ENCODE measurements around the gene TTC39C.

The TTC39C gene

GRCh38 chr18:23977103-23977502, 37.5 kb upstream of the TTC39C start:
- no peak for ATAC-seq (ENCODE audit: insufficient read depth, low read depth)
- no peaks in the 10 kb centered on the region for H4K20me1 ChIP-seq (ENCODE audit: insufficient read depth, low read length)

GRCh38 chr18:23977719-23978483, 36.7 kb upstream of the TTC39C start:
- no peaks in the 10 kb centered on the region for H3K27me3 ChIP-seq (ENCODE audit: insufficient read depth, low read length, poor library complexity)
- ATAC-seq (ENCODE audit: insufficient read depth, low read depth) (peak; percentile 78), DNase-seq (peak; percentile 55)
- H3K36me3 ChIP-seq (ENCODE audit: insufficient read depth, low read length), result no peaks in the 10 kb centered on the region
- no peak overlapping the region for H3K9ac ChIP-seq (ENCODE audit: low read depth, low read length)
- H2AFZ ChIP-seq (ENCODE audit: low read depth, low read length), result no peak overlapping the region
- H3K79me2 ChIP-seq (ENCODE audit: insufficient read depth, low read length), result no peaks in the 10 kb centered on the region
- TF ChIP-seq EZH2 (IDR thresholded peaks at IDR 0.05; ENCODE audit: borderline replicate concordance, low read depth, low read length, severe bottlenecking), result no peak
- TF ChIP-seq CTCF (IDR thresholded peaks at IDR 0.05; ENCODE audit: borderline replicate concordance, extremely low read depth, low read length, poor library complexity, severe bottlenecking), result no peak
- H3K4me2 ChIP-seq (ENCODE audit: insufficient read depth, low read length), result no peak overlapping the region
- H3K9me3 ChIP-seq (ENCODE audit: insufficient read depth, low read length, severe bottlenecking), result no peaks in the 10 kb centered on the region
- H3K4me3 ChIP-seq (ENCODE audit: low read depth in 1 of 2, low read length in 2 of 2), result no peak overlapping the region
- H3K27ac ChIP-seq (ENCODE audit: low read length), result peak overlapping the region; percentile 45
- no peaks in the 10 kb centered on the region for H4K20me1 ChIP-seq (ENCODE audit: insufficient read depth, low read length)
- peaks cover 24% of the 10 kb centered on the region for H3K4me1 ChIP-seq (ENCODE audit: insufficient read depth, low read length)

More at GRCh38 chr18:23977103-23977502, 37.5 kb upstream of the TTC39C start:
- Histone ChIP-seq H3K4me3 (ENCODE audit: low read depth in 1 of 2, low read length in 2 of 2) (no peak overlapping the region), H3K4me2 (ENCODE audit: insufficient read depth, low read length) (no peak overlapping the region), H3K27me3 (ENCODE audit: insufficient read depth, low read length, poor library complexity) (no peaks in the 10 kb centered on the region), H3K36me3 (ENCODE audit: insufficient read depth, low read length) (no peaks in the 10 kb centered on the region), H2AFZ (ENCODE audit: low read depth, low read length) (no peak overlapping the region), H3K9me3 (ENCODE audit: insufficient read depth, low read length, severe bottlenecking) (no peaks in the 10 kb centered on the region), H3K9ac (ENCODE audit: low read depth, low read length) (no peak overlapping the region), H3K79me2 (ENCODE audit: insufficient read depth, low read length) (no peaks in the 10 kb centered on the region), H3K4me1 (ENCODE audit: insufficient read depth, low read length) (peaks cover 24% of the 10 kb centered on the region), H3K27ac (ENCODE audit: low read length) (no peak overlapping the region)
- TF ChIP-seq CTCF (IDR thresholded peaks at IDR 0.05; ENCODE audit: borderline replicate concordance, extremely low read depth, low read length, poor library complexity, severe bottlenecking) (no peak), EZH2 (IDR thresholded peaks at IDR 0.05; ENCODE audit: borderline replicate concordance, low read depth, low read length, severe bottlenecking) (no peak)
- no peak for DNase-seq

GRCh38 chr18:23981369-23981980, 33.1 kb upstream of the TTC39C start:
- peak overlapping the region; percentile 5; the same call in 1 of the 2 replicates for H3K27ac ChIP-seq (ENCODE audit: low read length)
- H3K9ac ChIP-seq (ENCODE audit: low read depth, low read length), result no peak overlapping the region
- ATAC-seq (ENCODE audit: insufficient read depth, low read depth), result peak; percentile 56
- peaks cover 24% of the 10 kb centered on the region for H3K4me1 ChIP-seq (ENCODE audit: insufficient read depth, low read length)
- H3K36me3 ChIP-seq (ENCODE audit: insufficient read depth, low read length), result no peaks in the 10 kb centered on the region
- no peaks in the 10 kb centered on the region for H3K27me3 ChIP-seq (ENCODE audit: insufficient read depth, low read length, poor library complexity)
- no peaks in the 10 kb centered on the region for H4K20me1 ChIP-seq (ENCODE audit: insufficient read depth, low read length)
- H3K79me2 ChIP-seq (ENCODE audit: insufficient read depth, low read length), result no peaks in the 10 kb centered on the region
- no peak overlapping the region for H3K4me3 ChIP-seq (ENCODE audit: low read depth in 1 of 2, low read length in 2 of 2)
- no peak for DNase-seq
- H3K4me2 ChIP-seq (ENCODE audit: insufficient read depth, low read length), result no peak overlapping the region
- no peak overlapping the region for H2AFZ ChIP-seq (ENCODE audit: low read depth, low read length)
- no peaks in the 10 kb centered on the region for H3K9me3 ChIP-seq (ENCODE audit: insufficient read depth, low read length, severe bottlenecking)
- TF ChIP-seq EZH2 (IDR thresholded peaks at IDR 0.05; ENCODE audit: borderline replicate concordance, low read depth, low read length, severe bottlenecking) (no peak), CTCF (IDR thresholded peaks at IDR 0.05; ENCODE audit: borderline replicate concordance, extremely low read depth, low read length, poor library complexity, severe bottlenecking) (no peak)

All from DND-41 (cell line).